ENCODE results near the gene PLEKHH2. TPM values are rescaled to one million over a fixed set of nuclear protein-coding genes. Genes with fewer than 3 reads are reported as not detected.

PLEKHH2 gene
- total RNA-seq, 3 donors from 2014 or later, result 0.16 to 0.33 (median 0.26) TPM

DNA sequence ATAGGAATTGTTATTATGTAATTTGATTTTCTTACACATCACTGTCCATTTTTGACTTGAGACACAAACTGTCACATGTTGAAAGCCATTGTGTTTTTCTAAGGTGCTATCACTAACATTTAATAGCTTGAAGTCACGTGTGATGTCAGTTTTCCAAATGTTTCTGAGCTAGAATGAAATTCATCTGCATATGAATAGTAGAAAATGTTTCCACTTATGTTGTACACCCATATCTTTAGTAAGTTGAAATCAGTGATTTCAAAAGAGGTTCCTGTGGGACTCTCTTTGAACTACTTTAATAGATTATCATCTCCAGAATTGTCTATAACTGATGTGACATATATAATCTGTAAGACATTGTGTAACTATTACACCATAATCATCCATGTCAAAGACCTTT, 173.8 kb downstream of the PLEKHH2 start:
- no peak for ATAC-seq
- Mint-ChIP-seq H3K4me3 (no peak overlapping the region), H3K27me3 (ENCODE audit: low read depth) (no peaks in the 10 kb centered on the region), H3K36me3 (ENCODE audit: insufficient read depth) (peaks cover 7% of the 10 kb centered on the region), H3K9me3 (peaks cover 4% of the 10 kb centered on the region), H3K4me1 (ENCODE audit: low read depth) (no peaks in the 10 kb centered on the region)
- no peak for DNase-seq

DNA sequence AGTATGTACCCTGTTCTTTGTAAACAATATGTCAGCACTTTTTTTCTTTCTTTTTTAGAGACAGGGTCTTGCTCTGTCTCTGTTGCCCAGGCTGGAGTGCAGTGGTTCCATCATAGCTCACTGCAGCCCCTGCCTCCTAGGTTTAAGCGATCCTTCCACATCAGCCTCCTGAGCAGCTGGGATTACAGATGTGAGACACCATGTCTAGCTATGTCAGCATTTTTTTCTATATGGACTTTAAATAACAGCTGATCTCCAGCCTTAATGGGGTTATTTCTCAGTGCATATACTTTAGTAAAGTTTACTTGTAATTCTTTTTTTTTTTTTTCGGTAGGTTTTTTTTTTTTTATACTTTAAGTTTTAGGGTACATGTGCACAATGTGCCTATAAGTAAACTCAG, 174.9 kb downstream of the PLEKHH2 start:
- H3K4me1 Mint-ChIP-seq (ENCODE audit: low read depth), result no peaks in the 10 kb centered on the region
- ATAC-seq, result no peak
- no peak overlapping the region for H3K4me3 Mint-ChIP-seq

DNA sequence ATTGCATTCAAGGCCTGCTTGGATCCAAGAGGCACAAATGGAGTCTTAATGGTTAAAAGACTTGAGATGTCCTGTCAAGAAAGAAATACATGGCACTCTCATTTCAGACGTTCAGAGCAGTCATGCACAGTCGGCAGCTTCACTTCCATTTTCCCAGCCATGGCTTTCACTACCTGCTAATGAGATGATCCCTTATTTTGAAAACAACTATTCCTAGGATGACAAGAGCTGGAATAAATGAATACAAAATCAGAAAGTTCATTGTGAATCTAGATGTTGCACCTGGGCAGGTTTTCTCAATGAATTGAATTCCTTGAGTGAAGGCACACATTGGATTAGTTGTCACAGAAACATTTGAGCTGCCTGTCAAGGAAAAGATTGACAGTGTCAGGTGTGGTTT, 175.9 kb downstream of the PLEKHH2 start:
- Mint-ChIP-seq H3K36me3 (ENCODE audit: insufficient read depth) (no peaks in the 10 kb centered on the region), H3K9me3 (peaks cover 4% of the 10 kb centered on the region), H3K27me3 (ENCODE audit: low read depth) (no peaks in the 10 kb centered on the region), H3K4me3 (no peak overlapping the region), H3K4me1 (ENCODE audit: low read depth) (no peaks in the 10 kb centered on the region)
- ATAC-seq (no peak), DNase-seq (no peak)

More for the DNA sequence above, 174.9 kb downstream of the PLEKHH2 start:
- peaks cover 4% of the 10 kb centered on the region for H3K9me3 Mint-ChIP-seq
- no peaks in the 10 kb centered on the region for H3K36me3 Mint-ChIP-seq (ENCODE audit: insufficient read depth)
- no peaks in the 10 kb centered on the region for H3K27me3 Mint-ChIP-seq (ENCODE audit: low read depth)
- DNase-seq, result no peak

GRCh38 chr2:43814711-43815110, 177.7 kb downstream of the PLEKHH2 start:
- ATAC-seq (no peak), DNase-seq (no peak)
- Mint-ChIP-seq H3K36me3 (ENCODE audit: insufficient read depth) (no peaks in the 10 kb centered on the region), H3K4me3 (no peak overlapping the region), H3K9me3 (peaks cover 4% of the 10 kb centered on the region), H3K4me1 (ENCODE audit: low read depth) (no peaks in the 10 kb centered on the region), H3K27me3 (ENCODE audit: low read depth) (no peaks in the 10 kb centered on the region)

Other genes starting within 250 kb of the PLEKHH2 start
- 10 to 100 TPM; 50.3 to 60.4 (median 57.0) TPM for gene THADA, start 41.2 kb upstream of the PLEKHH2 start, total RNA-seq
- under 1 TPM in 2 of 3 donors, not detected in 1; 0.20 to 0.34 TPM for gene C1GALT1C1L, start 39.2 kb downstream of the PLEKHH2 start, total RNA-seq
- gene DYNC2LI1, start 136.8 kb downstream of the PLEKHH2 start, total RNA-seq, result 1 to 10 TPM; 5.0 to 7.5 (median 5.2) TPM
- not detected for gene ABCG5, start 201.6 kb downstream of the PLEKHH2 start, total RNA-seq
- under 1 TPM in 1 of 3 donors, not detected in 2; 0.05 TPM for gene ABCG8, start 201.7 kb downstream of the PLEKHH2 start, total RNA-seq

All from activated T-cell treated with anti-CD3 and anti-CD28 coated beads, Interleukin-2, amount 50 U/mL, for 4 hours (primary cell).